Midbrain (tissue), 1 donor: ENCODE data around the gene WNT7A.

Experiments used
- DNase-seq: peaks from one replicate; lab custom pipeline; 2025; lab: John Stamatoyannopoulos, UW

Gene WNT7A

GRCh38 chr3:13792512-13793371 lies 87.1 kb downstream of the WNT7A start:
- DNase-seq = peak; percentile 30

DNA sequence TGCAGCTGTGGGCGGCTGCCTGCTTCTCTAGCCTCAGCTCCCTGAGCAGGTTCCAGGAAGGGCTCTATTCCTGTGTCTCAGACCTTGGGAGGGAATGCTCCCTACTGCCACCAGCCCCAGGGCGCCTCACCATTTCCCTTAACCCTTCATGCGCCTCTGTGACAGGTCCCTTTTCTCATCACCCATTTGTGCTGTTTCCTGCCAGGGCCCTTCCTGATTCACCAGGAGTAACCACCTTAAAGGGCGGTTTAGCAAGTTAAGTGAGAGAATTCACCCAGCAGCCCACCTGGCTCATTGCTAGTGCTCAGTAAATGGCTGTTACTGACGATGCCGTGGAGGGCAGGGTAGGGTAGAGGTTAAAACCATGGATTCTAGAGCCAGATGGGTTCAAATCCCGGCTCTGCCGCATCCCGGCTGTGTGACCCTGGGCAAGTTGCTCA lies 87.8 kb downstream of the WNT7A start:
- DNase-seq = no peak

- DNase-seq = no peak
Measured at GRCh38 chr3:13791198-13792050, 88.4 kb downstream of the WNT7A start.

- DNase-seq = no peak
Measured at GRCh38 chr3:13790376-13791197, 89.3 kb downstream of the WNT7A start.

- DNase-seq = peak; percentile 7
Measured at GRCh38 chr3:13788522-13789424, 91.1 kb downstream of the WNT7A start.

DNA sequence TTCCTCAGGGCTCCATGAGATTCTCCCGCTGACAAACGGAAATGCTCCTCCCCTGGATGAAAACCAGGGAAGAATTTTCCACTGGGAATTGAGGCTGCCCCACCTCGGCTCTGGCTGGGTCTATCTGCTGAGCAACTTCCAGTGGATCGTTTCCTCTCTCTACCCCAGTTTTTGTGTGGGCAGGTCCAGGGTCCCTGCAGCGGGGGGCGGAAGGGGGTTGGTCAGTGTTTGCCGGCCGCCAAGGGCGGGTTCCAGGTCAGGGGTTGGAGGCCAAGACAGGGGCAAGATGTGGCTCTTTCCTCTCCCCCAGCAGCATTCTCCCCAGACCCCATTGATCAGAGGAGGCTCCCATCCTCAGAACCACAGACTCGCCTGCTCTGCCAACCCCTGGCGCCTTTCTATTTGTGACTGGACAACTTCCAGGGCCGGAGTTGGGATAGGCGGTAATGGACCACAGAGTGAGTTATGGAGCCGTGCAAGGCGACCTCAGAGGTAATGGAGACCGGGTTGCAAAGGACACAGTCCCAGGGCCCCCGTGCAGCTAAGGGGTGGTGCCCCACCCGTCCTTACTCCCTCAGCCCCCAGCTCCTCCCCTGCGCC lies 92.2 kb downstream of the WNT7A start:
- DNase-seq = no peak

DNA sequence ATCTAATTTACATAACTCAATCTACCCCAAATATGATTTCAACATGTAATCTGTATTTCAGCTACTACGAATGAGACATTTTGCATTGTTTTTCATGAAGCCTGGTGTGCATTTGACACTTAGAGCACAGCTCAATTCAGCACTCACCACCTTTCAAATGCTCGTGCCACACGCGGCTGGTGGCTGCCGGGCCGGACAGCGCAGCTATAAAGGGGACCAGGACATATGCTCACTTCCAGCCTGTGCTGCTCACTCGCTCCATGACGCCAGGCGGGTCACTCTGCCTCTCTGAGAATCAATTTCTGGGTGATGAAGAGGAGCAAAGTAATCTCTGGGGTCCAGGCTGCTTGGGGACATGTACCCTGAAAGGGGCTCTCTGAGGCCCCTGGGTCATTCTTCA lies 93.1 kb downstream of the WNT7A start:
- DNase-seq = no peak

DNA sequence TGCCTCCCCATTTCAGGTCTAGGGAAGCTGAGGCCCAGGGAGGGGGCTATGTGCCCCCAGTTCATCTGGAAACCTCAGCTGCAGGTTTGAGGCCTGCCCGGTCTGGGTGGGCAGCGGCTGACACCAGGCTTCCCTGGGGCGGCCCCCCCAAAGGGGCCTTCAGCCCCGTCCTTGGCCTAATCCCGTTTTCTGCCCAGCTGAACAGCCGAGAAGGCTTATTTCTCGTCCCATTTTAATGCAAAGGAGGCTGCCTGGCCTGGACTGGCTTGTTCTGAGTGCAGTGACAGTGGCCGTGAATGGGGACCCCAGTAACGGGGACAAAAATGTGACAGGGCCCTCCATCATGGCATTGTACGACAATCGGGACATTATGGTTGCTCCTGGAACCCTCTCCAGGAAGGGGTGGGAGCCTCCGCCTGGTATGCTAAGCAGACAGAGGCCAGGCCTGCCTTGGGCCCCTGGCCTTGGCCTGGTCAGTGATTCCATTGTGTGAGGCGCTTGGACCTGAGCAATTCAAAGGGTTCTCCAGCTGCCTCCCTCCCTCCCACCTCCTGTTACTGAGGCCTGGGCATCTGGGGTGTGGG lies 93.9 kb downstream of the WNT7A start:
- peak; percentile 23 for DNase-seq

- DNase-seq = no peak
Measured at GRCh38 chr3:13785351-13785750, 94.5 kb downstream of the WNT7A start.

GRCh38 chr3:13783476-13783875 lies 96.4 kb downstream of the WNT7A start:
- DNase-seq = no peak

DNA sequence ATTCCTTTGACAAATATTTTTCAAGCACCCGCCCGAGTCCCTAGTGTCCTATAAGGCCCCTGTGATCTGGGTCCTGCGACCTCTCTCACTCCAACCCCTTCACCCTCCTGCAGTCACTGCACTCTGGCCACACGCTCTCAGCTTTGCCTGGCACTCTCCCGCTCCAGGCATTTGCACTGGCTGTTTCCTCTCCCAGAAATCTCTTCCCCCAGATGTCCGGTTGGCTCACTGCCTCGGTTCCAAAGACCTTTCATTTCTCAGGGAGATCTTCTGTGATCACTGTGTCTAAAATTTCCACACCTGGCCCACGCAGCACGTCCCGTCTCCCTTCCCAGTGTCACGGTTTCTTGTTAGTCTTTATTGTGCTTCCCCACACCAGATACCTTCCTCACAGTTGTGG lies 97.4 kb downstream of the WNT7A start:
- no peak for DNase-seq

DNA sequence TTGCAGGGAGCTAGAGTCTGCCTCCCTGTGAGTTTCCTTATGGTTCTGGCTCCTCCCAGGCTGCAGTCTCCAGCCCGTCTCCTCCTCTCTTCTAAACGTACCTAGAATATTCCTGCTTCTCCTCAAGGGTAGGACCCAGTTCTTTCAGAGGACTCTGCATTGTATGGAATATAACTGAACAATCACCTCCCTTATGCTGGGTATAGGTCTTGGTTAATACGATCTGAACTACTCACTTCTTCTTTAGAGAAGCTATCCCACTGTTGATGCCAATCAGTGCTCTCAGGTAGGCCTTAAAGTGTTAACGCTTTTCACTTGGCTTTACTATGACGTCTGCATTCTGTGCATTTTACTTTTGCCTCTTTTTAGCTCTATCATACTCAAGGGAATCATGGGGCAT lies 98.5 kb downstream of the WNT7A start:
- no peak for DNase-seq

DNA sequence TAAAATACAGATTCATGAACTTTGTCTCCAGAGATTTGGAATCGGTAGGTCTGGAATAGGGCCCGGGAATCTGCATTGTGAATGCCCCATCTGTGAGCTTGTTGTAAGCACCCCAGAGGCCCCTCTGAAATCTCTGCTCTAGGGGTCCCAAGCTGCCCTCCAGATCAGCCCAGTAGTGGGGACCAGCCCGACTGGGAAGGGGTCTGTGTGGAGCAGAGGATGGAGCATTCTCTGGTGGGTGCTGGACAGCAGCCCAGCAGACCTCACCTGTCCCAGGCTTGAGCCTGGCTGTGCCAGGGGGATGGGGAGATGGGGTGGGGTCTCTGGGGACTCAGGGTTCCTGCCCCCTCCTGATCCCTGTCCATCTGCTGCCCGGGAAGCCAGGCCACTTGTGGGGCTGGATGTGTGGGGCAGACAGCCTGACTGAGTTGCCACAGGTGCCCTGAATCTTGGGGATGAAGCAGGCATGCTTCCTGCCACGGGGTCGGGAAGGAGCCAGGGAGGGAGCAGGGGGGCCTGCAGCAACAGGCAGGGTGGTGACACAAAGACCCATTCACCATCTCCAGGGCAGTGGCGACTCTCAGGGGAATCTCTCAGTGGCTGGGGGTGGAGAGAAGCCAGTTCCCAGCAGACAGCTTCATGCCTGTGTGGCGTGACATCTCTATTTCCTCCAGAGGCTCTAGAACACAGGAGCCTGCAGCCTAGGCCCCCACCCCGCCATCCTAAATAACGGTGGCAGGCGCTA lies 99.3 kb downstream of the WNT7A start:
- DNase-seq = no peak

DNA sequence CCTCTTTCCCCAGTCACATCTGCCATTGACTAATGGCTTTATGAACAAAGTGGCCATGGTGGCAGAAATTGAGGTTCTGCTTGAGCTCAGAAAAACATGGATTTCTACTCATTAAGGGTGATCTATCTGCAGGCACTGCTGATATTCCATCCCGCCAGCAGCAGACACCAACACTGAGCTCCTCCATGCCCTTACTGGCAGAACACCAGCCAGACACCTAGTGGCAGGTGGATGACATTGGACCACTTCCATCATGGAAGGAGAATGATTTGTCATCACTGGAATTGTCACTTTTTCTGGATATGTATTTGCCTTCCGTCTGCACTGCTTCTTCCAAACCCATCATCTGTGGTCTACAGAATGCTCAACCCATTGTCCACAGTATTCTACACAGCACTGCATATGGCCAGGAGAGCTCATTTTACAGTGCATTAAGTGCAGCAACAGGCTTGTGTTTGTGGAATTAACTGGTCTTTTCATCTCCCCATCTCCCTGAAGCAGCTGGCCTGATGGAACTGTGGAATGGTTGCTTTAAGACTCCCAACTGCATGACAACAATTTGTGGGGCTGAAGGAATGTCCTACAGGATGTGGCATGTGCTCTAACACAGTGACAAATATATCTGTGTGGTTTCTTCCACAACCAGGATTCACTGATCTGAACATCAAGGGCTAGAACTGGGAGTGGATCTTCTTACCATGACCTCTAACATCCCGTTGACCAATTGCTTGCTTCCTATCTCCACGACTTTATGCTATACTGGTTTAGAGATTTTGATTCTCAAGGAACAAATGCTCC lies 103.4 kb downstream of the WNT7A start:
- DNase-seq = no peak

DNA sequence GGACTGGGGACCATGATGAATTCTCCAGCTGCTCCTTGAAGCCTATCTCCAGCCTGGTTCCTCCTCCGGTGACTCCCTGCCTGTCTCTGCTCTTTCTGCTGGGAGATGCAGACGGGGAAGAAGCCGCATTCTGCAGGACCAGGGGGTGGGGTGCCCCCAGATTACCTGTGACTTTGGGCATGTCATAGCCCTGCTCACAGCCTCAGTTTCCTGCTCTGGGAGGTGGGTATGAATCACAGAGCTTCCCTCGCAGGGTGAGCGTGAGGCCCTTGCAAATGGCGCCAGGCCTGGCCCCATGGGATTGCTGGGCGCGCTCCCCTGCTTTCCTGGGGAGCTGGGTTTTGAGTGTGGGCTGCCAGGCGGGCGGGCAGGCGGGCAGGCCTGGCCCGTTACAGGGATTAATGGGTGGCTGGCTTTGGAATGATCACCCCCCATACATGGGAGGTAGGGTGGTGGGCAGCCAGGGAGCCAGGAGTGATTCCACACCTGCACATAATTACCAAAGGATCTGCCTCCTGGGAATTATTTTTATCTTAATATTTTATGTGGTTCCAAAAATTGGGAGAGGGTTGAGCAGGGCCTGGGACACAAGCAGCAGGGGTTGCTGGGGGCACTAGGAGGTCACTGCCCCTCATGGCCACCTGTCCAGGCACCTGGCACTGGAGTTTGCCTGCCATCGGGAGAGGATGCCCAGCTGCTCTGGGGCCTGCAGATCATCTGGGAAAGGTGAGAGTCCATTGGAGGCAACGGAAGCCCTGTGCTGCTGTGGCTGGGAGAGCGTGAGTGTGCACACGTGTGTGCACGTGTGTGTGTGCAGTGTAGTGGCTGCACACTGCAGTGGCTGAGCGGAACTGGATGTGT lies 106.8 kb downstream of the WNT7A start:
- no peak for DNase-seq

- DNase-seq = no peak
Measured at GRCh38 chr3:13772321-13772745, 107.5 kb downstream of the WNT7A start.

DNA sequence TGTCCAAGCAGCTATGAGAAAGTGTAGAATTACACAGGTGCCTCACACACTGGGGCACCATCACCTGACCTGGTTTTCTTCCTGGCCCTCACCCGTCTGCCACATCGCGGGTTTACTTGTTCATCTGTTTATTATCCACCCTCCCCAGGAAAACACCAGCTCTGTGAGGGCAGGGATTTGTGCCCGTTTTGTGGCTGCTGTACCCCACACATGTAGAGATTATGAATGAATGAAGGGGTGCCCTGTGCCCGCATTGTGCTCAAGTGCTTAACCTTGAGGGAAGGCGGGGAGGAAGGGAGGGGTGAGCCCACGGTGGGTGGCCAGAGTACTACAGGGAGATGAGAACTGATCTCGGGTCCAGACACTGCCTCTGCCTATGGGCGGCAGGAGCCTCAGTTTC lies 108.4 kb downstream of the WNT7A start:
- DNase-seq = no peak
